Measurements from ENCODE around the gene SH3BGRL.

Gene SH3BGRL

DNA sequence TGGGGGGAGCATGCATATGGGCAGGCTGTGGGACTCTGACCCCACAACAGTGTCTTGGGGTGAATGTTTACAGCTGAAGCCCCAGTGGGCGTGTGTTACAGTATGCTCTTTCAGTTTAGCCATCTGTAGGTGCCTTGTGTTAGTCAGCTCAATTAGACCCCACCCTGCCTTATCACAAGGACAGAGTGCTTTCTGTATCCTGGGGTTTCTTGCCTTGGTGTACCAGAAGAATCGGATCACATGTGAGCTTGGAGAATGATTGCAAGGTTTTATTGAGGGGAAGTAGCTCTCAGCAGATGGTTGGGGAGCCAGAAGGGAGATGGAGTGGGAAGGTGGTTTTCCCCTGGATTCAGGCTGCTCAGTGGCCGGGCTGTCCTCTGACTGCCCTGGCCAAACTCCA lies 27.3 kb downstream of the SH3BGRL start:
- Histone ChIP-seq H3K36me3 (ENCODE audit: control insufficient read depth in 1 of 2, insufficient read depth in 2 of 2, low read length in 2 of 2) (no peaks in the 10 kb centered on the region), H3K9me3 (ENCODE audit: control insufficient read depth in 1 of 2, low read length in 2 of 2) (no peaks in the 10 kb centered on the region), H3K4me1 (ENCODE audit: control insufficient read depth in 1 of 2, insufficient read depth in 2 of 2, low read length in 2 of 2) (no peaks in the 10 kb centered on the region), H3K4me3 (ENCODE audit: low read depth in 1 of 2, low read length in 2 of 2) (no peak overlapping the region), H3K27ac (ENCODE audit: low read length) (no peak overlapping the region), H3K27me3 (ENCODE audit: low read depth, low read length) (no peaks in the 10 kb centered on the region)

DNA sequence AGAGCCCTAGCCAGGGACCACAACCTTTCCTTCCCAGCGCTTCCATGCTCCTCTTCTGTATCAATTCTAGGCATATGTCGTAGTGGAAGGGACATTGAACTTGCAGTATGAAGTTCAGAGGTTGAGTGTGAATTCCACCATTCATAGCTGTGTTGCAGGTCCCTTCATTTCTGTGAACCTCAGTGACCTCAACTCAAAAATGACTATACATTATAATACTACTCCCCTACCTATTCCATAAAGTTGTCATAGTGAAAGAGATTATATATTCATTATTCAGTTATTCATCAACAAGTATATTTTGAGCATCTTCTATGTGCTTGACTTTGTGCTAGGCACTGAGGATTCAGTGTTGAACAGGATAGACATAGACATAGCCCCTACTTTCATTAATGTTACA lies 28.0 kb downstream of the SH3BGRL start:
- Histone ChIP-seq H3K36me3 (ENCODE audit: control insufficient read depth in 1 of 2, insufficient read depth in 2 of 2, low read length in 2 of 2) (no peaks in the 10 kb centered on the region), H3K9me3 (ENCODE audit: control insufficient read depth in 1 of 2, low read length in 2 of 2) (no peaks in the 10 kb centered on the region), H3K4me1 (ENCODE audit: control insufficient read depth in 1 of 2, insufficient read depth in 2 of 2, low read length in 2 of 2) (no peaks in the 10 kb centered on the region), H3K27me3 (ENCODE audit: low read depth, low read length) (no peaks in the 10 kb centered on the region), H3K27ac (ENCODE audit: low read length) (no peak overlapping the region), H3K4me3 (ENCODE audit: low read depth in 1 of 2, low read length in 2 of 2) (no peak overlapping the region)

DNA sequence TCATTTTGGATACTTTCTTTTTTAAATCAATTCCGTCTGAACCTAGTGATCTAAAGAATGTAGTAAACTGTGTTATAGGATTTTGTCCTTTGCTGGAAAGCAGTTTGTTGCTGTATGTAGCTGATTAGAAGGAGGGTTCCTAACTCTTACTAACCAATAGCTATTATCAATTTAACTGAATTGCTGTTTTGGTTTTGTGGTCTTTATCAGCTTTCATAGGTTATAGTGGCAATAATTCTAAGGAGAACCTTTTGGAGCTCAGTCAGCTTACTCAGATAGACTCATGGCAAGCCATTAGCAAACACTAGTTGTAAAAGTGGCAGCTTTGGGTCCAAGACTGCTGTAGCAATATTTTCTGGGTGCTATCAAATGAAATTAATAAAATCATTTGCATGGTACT lies 29.6 kb downstream of the SH3BGRL start:
- no peaks in the 10 kb centered on the region for H3K9me3 ChIP-seq (ENCODE audit: control insufficient read depth in 1 of 2, low read length in 2 of 2)
- no peak overlapping the region for H3K4me3 ChIP-seq (ENCODE audit: low read depth in 1 of 2, low read length in 2 of 2)
- no peaks in the 10 kb centered on the region for H3K36me3 ChIP-seq (ENCODE audit: control insufficient read depth in 1 of 2, insufficient read depth in 2 of 2, low read length in 2 of 2)
- H3K27me3 ChIP-seq (ENCODE audit: low read depth, low read length) = no peaks in the 10 kb centered on the region
- no peaks in the 10 kb centered on the region for H3K4me1 ChIP-seq (ENCODE audit: control insufficient read depth in 1 of 2, insufficient read depth in 2 of 2, low read length in 2 of 2)
- H3K27ac ChIP-seq (ENCODE audit: low read length) = no peak overlapping the region

DNA sequence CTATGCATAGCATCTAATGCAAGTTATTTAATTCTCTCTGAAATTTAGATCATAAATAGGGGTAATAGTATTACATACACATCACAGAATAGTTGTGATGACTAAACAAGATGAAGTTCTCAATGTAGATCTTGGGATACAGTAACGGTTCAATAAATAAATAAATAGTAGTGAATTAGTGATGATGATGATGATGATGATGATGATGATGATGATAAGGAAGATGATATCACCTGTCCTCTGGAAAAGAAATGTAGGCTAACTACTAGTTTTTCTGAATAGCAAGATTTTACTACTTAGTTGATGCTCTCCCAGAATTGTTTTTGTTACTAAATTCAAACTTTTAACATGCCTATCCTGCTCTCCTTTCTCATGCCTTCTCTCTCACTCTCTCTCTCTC lies 30.3 kb downstream of the SH3BGRL start:
- no peaks in the 10 kb centered on the region for H3K36me3 ChIP-seq (ENCODE audit: control insufficient read depth in 1 of 2, insufficient read depth in 2 of 2, low read length in 2 of 2)
- H3K27ac ChIP-seq (ENCODE audit: low read length) = no peak overlapping the region
- H3K27me3 ChIP-seq (ENCODE audit: low read depth, low read length) = no peaks in the 10 kb centered on the region
- H3K4me3 ChIP-seq (ENCODE audit: low read depth in 1 of 2, low read length in 2 of 2) = no peak overlapping the region
- no peaks in the 10 kb centered on the region for H3K4me1 ChIP-seq (ENCODE audit: control insufficient read depth in 1 of 2, insufficient read depth in 2 of 2, low read length in 2 of 2)
- H3K9me3 ChIP-seq (ENCODE audit: control insufficient read depth in 1 of 2, low read length in 2 of 2) = no peaks in the 10 kb centered on the region

DNA sequence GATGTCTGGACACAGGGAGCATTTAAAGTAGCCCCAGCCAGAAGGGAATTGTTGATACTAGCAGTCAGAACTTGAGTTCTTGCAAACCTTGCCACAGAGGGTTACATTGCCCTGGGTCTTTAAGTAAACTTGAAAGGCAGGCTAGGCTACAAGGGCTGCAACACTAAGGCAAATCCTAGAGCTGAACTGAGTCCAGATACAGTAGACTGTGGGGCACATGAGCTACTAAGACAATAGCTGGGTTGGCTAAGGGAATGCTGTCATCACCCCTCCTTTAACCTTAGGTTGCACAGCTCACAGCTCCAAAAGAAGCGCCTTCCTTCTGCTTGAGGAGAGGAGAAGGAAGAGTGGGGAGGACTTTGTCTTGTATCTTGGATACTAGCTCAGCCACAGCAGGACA lies 35.6 kb downstream of the SH3BGRL start:
- Histone ChIP-seq H3K27me3 (ENCODE audit: low read depth, low read length) (no peaks in the 10 kb centered on the region), H3K4me1 (ENCODE audit: control insufficient read depth in 1 of 2, insufficient read depth in 2 of 2, low read length in 2 of 2) (peaks cover 0 to 8% of the 10 kb centered on the region in 2 donors), H3K27ac (ENCODE audit: low read length) (no peak overlapping the region), H3K4me3 (ENCODE audit: low read depth in 1 of 2, low read length in 2 of 2) (no peak overlapping the region), H3K9me3 (ENCODE audit: control insufficient read depth in 1 of 2, low read length in 2 of 2) (no peaks in the 10 kb centered on the region), H3K36me3 (ENCODE audit: control insufficient read depth in 1 of 2, insufficient read depth in 2 of 2, low read length in 2 of 2) (no peaks in the 10 kb centered on the region)

DNA sequence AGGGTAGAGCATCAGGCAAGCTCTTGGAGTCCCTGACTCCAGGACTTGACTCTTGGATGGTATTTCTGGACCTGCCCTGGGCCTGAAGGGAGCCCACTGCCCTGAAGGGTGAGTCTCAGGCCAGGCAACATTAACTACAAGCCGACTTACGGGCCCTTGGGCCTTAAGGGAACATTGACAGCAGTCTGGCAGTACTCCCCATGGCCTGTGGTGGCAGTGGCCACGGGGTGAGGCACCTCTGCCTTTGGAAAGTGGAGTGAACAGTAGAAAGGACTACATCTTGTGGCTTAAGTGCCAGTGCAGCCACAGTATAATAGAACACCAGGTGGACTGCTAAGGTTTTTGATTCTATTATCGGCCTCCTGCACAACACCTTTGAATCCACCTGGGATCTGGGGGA lies 36.3 kb downstream of the SH3BGRL start:
- peaks cover 0 to 8% of the 10 kb centered on the region in 2 donors for H3K4me1 ChIP-seq (ENCODE audit: control insufficient read depth in 1 of 2, insufficient read depth in 2 of 2, low read length in 2 of 2)
- no peak overlapping the region for H3K27ac ChIP-seq (ENCODE audit: low read length)
- H3K4me3 ChIP-seq (ENCODE audit: low read depth in 1 of 2, low read length in 2 of 2) = no peak overlapping the region
- H3K36me3 ChIP-seq (ENCODE audit: control insufficient read depth in 1 of 2, insufficient read depth in 2 of 2, low read length in 2 of 2) = no peaks in the 10 kb centered on the region
- no peaks in the 10 kb centered on the region for H3K9me3 ChIP-seq (ENCODE audit: control insufficient read depth in 1 of 2, low read length in 2 of 2)
- H3K27me3 ChIP-seq (ENCODE audit: low read depth, low read length) = no peaks in the 10 kb centered on the region

DNA sequence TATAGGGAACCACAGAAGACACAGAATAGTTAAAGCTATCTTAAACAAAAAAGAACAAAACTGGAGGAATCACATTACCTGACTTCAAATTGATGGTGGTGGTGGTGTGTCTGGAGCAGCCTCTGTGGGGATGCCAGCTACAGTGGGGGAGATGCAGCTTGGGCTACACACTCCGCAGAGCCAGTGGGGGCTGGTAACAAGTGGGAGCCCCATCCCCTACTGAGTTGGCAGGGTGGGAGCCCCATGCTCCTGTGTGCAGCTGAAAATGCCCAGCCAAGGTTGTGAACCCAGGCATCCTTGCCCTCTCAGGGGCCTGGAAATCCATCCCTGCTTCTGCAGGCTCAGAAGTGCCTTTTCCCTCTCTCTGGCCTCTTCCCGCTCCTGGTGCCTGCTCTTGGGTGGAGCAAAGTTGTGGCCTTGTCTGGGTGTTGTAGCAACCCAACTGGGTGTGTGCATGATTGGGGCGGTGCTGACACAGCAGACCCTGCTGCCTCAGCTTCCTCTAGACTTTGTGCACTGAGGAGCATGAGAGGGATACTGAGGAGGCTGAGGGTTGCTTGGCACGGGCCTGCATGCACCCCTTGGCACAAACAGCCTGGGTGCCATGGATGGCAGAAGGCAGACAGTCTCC lies 38.9 kb downstream of the SH3BGRL start:
- Histone ChIP-seq H3K4me1 (ENCODE audit: control insufficient read depth in 1 of 2, insufficient read depth in 2 of 2, low read length in 2 of 2) (peaks cover 0 to 8% of the 10 kb centered on the region in 2 donors), H3K27me3 (ENCODE audit: low read depth, low read length) (no peaks in the 10 kb centered on the region), H3K9me3 (ENCODE audit: control insufficient read depth in 1 of 2, low read length in 2 of 2) (no peaks in the 10 kb centered on the region), H3K27ac (ENCODE audit: low read length) (no peak overlapping the region), H3K36me3 (ENCODE audit: control insufficient read depth in 1 of 2, insufficient read depth in 2 of 2, low read length in 2 of 2) (no peaks in the 10 kb centered on the region), H3K4me3 (ENCODE audit: low read depth in 1 of 2, low read length in 2 of 2) (no peak overlapping the region)

DNA sequence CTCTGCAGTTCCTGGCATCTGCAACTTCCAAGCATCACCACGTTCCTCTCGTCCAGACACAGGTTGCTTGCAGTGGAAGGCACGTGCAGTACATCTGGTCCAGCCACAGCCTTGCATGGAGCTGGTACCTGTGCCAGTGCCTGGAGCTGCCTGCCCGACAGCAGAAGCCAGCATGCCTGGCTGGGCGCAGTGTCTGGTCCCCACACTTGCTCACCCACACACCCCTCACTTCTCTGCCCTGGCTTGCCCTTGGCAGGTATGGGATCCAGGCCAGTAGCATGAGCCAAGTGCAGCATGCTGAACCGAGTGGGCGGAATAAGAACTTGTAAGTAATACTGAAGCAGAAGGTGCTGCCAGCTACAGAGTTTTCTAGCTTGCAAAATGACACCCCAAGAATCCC lies 39.9 kb downstream of the SH3BGRL start:
- Histone ChIP-seq H3K9me3 (ENCODE audit: control insufficient read depth in 1 of 2, low read length in 2 of 2) (no peaks in the 10 kb centered on the region), H3K4me1 (ENCODE audit: control insufficient read depth in 1 of 2, insufficient read depth in 2 of 2, low read length in 2 of 2) (peaks cover 0 to 8% of the 10 kb centered on the region in 2 donors), H3K27ac (ENCODE audit: low read length) (no peak overlapping the region), H3K4me3 (ENCODE audit: low read depth in 1 of 2, low read length in 2 of 2) (no peak overlapping the region), H3K27me3 (ENCODE audit: low read depth, low read length) (no peaks in the 10 kb centered on the region), H3K36me3 (ENCODE audit: control insufficient read depth in 1 of 2, insufficient read depth in 2 of 2, low read length in 2 of 2) (no peaks in the 10 kb centered on the region)

DNA sequence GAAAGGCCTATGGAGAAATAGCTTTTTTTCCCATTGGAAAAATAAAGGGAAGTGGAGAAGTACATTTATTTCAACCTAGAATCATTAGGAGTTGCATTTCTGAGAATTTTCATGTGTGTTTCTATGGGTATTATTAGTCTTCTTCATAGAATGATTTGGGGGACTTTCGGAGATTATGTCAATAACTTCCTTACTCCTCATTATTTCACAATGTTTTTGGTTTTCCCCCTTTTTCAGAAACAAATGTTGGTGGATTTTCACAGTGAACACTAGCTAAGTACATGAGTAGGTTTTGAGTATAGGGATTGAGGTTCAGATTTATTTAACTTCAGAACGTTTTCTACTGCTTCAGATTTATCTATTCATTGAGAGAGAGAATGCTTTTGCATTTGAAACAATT lies 54.0 kb downstream of the SH3BGRL start:
- Histone ChIP-seq H3K9me3 (ENCODE audit: control insufficient read depth in 1 of 2, low read length in 2 of 2) (no peaks in the 10 kb centered on the region), H3K27me3 (ENCODE audit: low read depth, low read length) (no peaks in the 10 kb centered on the region), H3K4me1 (ENCODE audit: control insufficient read depth in 1 of 2, insufficient read depth in 2 of 2, low read length in 2 of 2) (peaks cover 4 to 8% of the 10 kb centered on the region in 2 donors), H3K27ac (ENCODE audit: low read length) (no peak overlapping the region), H3K36me3 (ENCODE audit: control insufficient read depth in 1 of 2, insufficient read depth in 2 of 2, low read length in 2 of 2) (no peaks in the 10 kb centered on the region), H3K4me3 (ENCODE audit: low read depth in 1 of 2, low read length in 2 of 2) (no peak overlapping the region)

DNA sequence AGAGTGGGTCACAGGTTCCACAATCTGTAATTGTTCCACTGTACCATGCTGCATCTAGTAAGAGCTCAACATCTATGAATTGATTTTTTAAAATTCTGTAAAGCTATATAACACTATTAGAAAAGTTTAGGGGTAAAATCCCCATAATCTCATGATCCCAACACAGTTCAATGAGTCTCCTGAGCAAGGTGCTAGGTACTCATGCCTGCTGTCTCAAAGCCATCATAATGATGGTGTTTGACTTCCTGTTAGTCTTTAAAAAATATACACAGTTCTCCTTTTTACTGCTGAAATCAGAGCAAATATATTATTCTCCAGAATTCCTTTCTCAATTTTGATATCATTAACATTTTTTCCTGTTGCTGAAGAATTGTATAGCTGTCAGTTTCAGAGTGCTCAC lies 55.9 kb downstream of the SH3BGRL start:
- Histone ChIP-seq H3K4me1 (ENCODE audit: control insufficient read depth in 1 of 2, insufficient read depth in 2 of 2, low read length in 2 of 2) (peaks cover 4 to 8% of the 10 kb centered on the region in 2 donors), H3K9me3 (ENCODE audit: control insufficient read depth in 1 of 2, low read length in 2 of 2) (no peaks in the 10 kb centered on the region), H3K36me3 (ENCODE audit: control insufficient read depth in 1 of 2, insufficient read depth in 2 of 2, low read length in 2 of 2) (no peaks in the 10 kb centered on the region), H3K27me3 (ENCODE audit: low read depth, low read length) (no peaks in the 10 kb centered on the region), H3K4me3 (ENCODE audit: low read depth in 1 of 2, low read length in 2 of 2) (no peak overlapping the region), H3K27ac (ENCODE audit: low read length) (no peak overlapping the region)

DNA sequence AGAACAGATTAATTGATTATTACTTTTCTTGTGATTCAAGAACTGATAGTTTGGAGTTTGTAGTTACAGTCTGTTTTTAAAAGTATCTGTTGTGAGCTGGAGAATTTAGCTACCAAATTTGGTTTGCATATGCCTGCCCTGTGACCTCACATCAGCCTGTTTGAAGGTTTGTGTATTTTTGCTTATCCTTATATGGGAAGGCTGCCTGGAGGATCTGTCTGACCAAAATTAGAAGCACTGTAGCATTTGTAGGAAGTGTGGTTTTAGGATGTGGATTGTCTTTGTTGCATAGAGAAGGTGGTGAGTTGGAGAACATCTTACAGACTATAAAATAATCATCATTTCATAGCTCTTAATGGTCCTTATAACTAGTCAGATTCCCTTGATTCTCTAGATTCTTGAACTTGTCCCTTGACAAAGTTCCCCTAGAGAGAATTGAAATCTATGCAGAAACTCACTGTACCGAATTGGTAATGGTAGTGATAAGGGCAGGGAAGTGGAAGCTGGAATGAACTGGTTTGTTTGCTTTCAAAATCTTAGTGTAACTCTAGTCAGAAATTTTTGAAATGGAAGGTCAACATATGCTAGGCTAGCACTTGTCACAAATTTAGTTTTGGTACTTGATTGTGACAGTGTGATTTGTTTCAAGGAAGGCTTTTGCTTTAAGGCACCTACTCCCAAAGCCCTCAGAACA lies 57.3 kb downstream of the SH3BGRL start:
- H3K4me3 ChIP-seq (ENCODE audit: low read depth in 1 of 2, low read length in 2 of 2) = no peak overlapping the region
- peak overlapping the region; percentile 84 for H3K27ac ChIP-seq (ENCODE audit: low read length)
- H3K4me1 ChIP-seq (ENCODE audit: control insufficient read depth in 1 of 2, insufficient read depth in 2 of 2, low read length in 2 of 2) = peaks cover 4 to 13% of the 10 kb centered on the region in 2 donors

More for the DNA sequence above, 57.3 kb downstream of the SH3BGRL start:
- H3K9me3 ChIP-seq (ENCODE audit: control insufficient read depth in 1 of 2, low read length in 2 of 2) = no peaks in the 10 kb centered on the region
- H3K27me3 ChIP-seq (ENCODE audit: low read depth, low read length) = no peaks in the 10 kb centered on the region
- no peaks in the 10 kb centered on the region for H3K36me3 ChIP-seq (ENCODE audit: control insufficient read depth in 1 of 2, insufficient read depth in 2 of 2, low read length in 2 of 2)
